Measurements from ENCODE around the gene NLRP4. TPM values are rescaled to one million over a fixed set of nuclear protein-coding genes. Genes with fewer than 3 reads are reported as not detected.
"Not testable (repeated sequence)": the region's sequence is repeated elsewhere in the genome, so short reads cannot be mapped to it uniquely, and the experiment has no call there.

The NLRP4 gene
- total RNA-seq, 4 donors from 2014 or later = not detected

DNA sequence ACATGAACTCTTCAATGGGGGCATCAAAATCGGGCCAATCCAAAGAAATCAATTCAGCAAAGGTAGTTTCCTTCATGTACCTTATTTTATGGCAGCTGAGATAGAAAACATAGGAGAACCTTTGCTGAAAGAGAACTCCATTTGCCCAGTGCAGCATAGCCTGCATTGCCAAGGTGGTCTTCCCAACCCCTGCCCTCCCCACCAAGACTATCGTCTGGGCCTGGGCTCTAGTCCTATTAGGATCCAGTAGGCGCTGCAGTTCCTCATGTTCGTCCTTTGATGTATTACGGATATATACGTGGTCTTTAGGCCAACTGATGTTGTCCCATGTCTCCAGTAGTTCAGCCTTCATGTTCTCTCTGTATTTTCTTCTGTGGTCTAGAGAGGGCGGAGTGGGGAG is 76.6 kb downstream of the NLRP4 start:
- Histone ChIP-seq H3K4me1 (no peaks in the 10 kb centered on the region), H3K27ac (no peak overlapping the region), H3K4me3 (no peak overlapping the region), H3K27me3 (no peaks in the 10 kb centered on the region), H3K9me3 (peaks cover 0 to 64% (median 7%) of the 10 kb centered on the region in 4 donors), H3K36me3 (no peaks in the 10 kb centered on the region)
- no peak for TF ChIP-seq EP300 (IDR thresholded peaks at IDR 0.05)
- TF ChIP-seq, protein P1, sequence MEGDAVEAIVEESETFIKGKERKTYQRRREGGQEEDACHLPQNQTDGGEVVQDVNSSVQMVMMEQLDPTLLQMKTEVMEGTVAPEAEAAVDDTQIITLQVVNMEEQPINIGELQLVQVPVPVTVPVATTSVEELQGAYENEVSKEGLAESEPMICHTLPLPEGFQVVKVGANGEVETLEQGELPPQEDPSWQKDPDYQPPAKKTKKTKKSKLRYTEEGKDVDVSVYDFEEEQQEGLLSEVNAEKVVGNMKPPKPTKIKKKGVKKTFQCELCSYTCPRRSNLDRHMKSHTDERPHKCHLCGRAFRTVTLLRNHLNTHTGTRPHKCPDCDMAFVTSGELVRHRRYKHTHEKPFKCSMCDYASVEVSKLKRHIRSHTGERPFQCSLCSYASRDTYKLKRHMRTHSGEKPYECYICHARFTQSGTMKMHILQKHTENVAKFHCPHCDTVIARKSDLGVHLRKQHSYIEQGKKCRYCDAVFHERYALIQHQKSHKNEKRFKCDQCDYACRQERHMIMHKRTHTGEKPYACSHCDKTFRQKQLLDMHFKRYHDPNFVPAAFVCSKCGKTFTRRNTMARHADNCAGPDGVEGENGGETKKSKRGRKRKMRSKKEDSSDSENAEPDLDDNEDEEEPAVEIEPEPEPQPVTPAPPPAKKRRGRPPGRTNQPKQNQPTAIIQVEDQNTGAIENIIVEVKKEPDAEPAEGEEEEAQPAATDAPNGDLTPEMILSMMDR (IDR thresholded peaks at IDR 0.05) = no peak
- TF ChIP-seq POLR2A (IDR thresholded peaks at IDR 0.05) = no peak
- no peak for DNase-seq (ENCODE audit: low spot score in 2 of 2)
- 79 to 82% methylated on average over 7 of the region's 7 CpGs for WGBS, 2 donors

DNA sequence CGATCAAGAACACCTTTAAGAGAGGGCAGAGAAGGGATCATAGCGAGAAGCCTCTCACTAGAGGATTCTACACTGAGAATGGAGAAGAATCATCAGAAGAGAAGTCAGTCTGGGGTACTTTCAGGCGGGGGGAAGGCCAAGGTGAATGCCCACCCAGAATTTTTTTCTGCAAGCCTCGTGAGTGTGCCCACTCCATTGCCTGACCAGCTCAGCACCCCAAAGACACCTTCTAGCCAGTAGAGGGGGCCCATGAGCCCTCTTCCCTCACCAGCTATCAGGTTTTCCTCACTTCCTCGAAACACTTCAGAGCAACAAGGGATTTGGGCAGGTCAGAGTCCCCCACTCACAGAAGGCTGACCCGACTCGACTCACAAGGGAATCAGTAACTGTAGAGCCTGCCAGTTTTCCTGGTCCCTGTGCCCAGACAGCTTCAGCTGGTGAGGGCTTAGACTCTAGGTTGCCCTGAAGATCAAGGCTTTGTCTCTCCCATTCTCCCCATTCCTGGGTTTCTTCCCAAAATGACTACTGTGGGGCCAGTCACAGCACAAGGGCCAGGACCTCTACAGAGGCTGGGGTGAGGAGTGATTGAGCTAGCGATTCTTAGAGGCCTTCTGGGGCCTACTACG is 77.4 kb downstream of the NLRP4 start:
- WGBS, 2 donors = 49 to 59% methylated on average over 9 of the region's 9 CpGs
- no peaks in the 10 kb centered on the region for H3K4me1 ChIP-seq
- no peak for DNase-seq (ENCODE audit: low spot score in 2 of 2)
- TF ChIP-seq, protein P1 (IDR thresholded peaks at IDR 0.05) = no peak
- TF ChIP-seq POLR2A (IDR thresholded peaks at IDR 0.05) = no peak
- no peak for TF ChIP-seq EP300 (IDR thresholded peaks at IDR 0.05)
- no peak overlapping the region for H3K27ac ChIP-seq
- peaks cover 0 to 61% (median 7%) of the 10 kb centered on the region in 4 donors for H3K9me3 ChIP-seq
- H3K27me3 ChIP-seq = no peaks in the 10 kb centered on the region
- H3K36me3 ChIP-seq = no peaks in the 10 kb centered on the region
- no peak overlapping the region for H3K4me3 ChIP-seq

DNA sequence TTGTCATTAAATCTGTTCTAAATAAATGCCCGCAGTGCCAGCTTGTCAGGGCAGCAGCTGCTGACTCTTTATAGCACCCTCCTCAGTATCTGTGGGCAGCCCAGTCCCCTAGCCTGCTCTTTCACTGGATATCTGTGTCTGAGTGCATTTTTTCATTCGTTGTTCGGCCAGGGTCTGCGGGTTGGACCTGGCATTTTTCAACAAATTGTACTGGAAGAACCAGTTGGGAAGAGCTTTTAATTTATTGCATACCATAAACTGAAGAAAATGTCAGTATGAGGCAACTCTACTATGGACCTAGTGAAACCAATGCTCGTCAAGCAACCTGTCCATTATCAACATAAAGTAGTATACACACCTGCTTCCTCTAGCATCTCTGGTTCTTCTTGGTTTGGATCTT is 87.2 kb downstream of the NLRP4 start:
- TF ChIP-seq POLR2A (IDR thresholded peaks at IDR 0.05) (no peak), EP300 (IDR thresholded peaks at IDR 0.05) (no peak)
- TF ChIP-seq, protein P1 (IDR thresholded peaks at IDR 0.05) = no peak

DNA sequence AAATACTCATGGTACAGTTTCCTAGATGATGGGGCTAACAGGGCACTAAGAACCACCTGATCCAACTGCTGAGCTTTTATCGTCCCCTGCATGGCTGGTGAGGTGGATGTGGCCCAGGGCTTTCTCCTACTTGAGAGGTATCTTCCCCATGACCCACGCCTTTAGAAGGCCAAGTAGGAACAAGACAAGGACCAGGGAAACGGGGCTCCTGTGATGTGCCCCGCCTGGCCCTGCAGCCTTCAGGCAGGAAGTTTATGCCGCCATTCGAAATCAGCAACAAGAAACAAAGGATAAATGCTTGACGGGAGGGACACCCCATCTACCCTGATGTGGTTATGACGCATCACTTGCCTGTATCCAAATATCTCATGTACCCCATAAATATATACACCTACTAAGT is 91.7 kb downstream of the NLRP4 start:
- Histone ChIP-seq H3K4me1 (no peaks in the 10 kb centered on the region), H3K9me3 (peaks cover 0 to 43% (median 0%) of the 10 kb centered on the region in 4 donors), H3K27ac (no peak overlapping the region), H3K27me3 (no peaks in the 10 kb centered on the region), H3K4me3 (no peak overlapping the region), H3K36me3 (no peaks in the 10 kb centered on the region)
- TF ChIP-seq EP300 (IDR thresholded peaks at IDR 0.05) = no peak
- TF ChIP-seq, protein P1 (IDR thresholded peaks at IDR 0.05) = no peak
- no peak for TF ChIP-seq POLR2A (IDR thresholded peaks at IDR 0.05)
- no peak for DNase-seq (ENCODE audit: low spot score in 2 of 2)
- WGBS, 2 donors = 77 to 82% methylated on average over 8 of the region's 8 CpGs

More for the DNA sequence above, 87.2 kb downstream of the NLRP4 start:
- no peaks in the 10 kb centered on the region for H3K36me3 ChIP-seq
- H3K27me3 ChIP-seq = no peaks in the 10 kb centered on the region
- H3K4me1 ChIP-seq = no peaks in the 10 kb centered on the region
- WGBS, 2 donors = 73 to 78% methylated on average over 5 of the region's 5 CpGs
- peaks cover 0 to 59% (median 0%) of the 10 kb centered on the region in 4 donors for H3K9me3 ChIP-seq
- H3K4me3 ChIP-seq = no peak overlapping the region
- DNase-seq (ENCODE audit: low spot score in 2 of 2) = no peak
- no peak overlapping the region for H3K27ac ChIP-seq

DNA sequence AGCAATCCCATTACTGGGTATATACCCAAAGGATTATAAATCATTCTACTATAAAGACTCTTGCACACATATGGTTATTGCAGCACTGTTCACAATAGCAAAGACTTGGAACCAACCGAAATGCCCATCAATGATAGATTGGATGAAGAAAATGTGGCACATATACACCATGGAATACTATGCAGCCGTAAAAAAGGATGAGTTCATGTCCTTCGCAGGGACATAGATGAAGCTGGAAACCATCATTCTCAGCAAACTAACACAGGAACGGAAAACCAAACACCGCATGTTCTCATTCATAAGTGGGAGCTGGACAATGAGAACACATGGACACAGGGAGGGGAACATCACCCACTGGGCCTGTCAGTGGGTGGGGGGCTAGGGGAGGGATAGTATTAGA is 92.9 kb downstream of the NLRP4 start:
- peaks cover 0 to 38% (median 0%) of the 10 kb centered on the region in 4 donors for H3K9me3 ChIP-seq
- WGBS, 2 donors = 90 to 93% methylated on average over 5 of the region's 5 CpGs
- H3K4me1 ChIP-seq; H3K27ac ChIP-seq; H3K27me3 ChIP-seq; H3K36me3 ChIP-seq; H3K4me3 ChIP-seq; DNase-seq (ENCODE audit: low spot score in 2 of 2): not testable (repeated sequence)

Data from tibial nerve (tissue), 4 donors.